Upper lobe of left lung (tissue), 4 donors: ENCODE measurements around the gene HNRNPUL1.

ENCODE experiments used
- CTCF ChIP-seq, 6 experiments: fragments of 450-650 bp in 4 of 6; fragments of 200-600 bp in 2 of 6; sonication (generic) in 2 of 6; IDR thresholded peaks; one replicate each; pipeline ENCODE4 v1.5.1; 2016 to 2019; ENCODE audit warnings: antibody characterized with exemption in 6 of 6
- POLR2A ChIP-seq, 4 donors: fragments of 450-650 bp; IDR thresholded peaks; one replicate each; pipeline ENCODE4 v1.5.1; 2016 to 2017; ENCODE audit warnings: antibody characterized with exemption in 4 of 4, mild to moderate bottlenecking in 2 of 4
- POLR2AphosphoS5 ChIP-seq, 2 donors: sonication (generic); formaldehyde crosslinking; IDR thresholded peaks; one replicate each; pipeline ENCODE4 v1.5.1; 2017; ENCODE audit warnings: antibody characterized with exemption in 2 of 2

GRCh38 chr19:41330946-41331678, 66.9 kb downstream of the HNRNPUL1 start:
- TF ChIP-seq POLR2A (IDR thresholded peaks at IDR 0.05) (no peak), CTCF (IDR thresholded peaks at IDR 0.05) (no peak), POLR2AphosphoS5 (IDR thresholded peaks at IDR 0.05) (no peak)
